ENCODE measurements around the gene KIF21B.

KIF21B gene

DNA sequence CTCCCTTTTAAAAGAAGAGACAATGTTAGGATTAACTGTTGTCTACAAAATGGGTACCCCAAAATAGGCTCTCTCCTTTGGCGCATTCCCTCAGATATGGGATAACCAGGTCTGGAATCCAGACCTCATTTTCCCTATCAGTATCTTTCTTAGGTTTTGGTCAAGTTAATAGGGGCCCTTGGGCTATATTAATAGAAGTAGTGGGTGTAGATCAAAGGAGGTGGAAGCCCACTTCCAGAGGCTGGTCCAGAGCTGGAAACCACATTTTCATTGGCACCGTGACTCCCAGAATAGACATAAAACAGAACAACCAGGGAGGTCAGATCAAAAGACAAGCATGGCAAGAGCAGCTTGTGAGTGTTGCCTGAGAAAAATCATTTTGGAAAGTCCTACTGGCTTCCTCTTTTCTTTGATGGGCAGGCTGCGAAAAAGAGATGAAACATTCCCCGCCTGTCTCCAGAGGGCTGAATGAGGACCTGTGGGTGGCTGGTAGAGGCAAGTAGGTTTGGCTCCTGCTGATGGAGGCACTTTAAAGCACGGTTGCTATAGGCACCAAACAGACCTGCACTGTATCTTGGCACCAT lies 25.8 kb upstream of the KIF21B start:
- no peaks in the 10 kb centered on the region for H3K4me1 ChIP-seq (ENCODE audit: control insufficient read depth in 1 of 2, insufficient read depth in 2 of 2, low read length in 2 of 2)

DNA sequence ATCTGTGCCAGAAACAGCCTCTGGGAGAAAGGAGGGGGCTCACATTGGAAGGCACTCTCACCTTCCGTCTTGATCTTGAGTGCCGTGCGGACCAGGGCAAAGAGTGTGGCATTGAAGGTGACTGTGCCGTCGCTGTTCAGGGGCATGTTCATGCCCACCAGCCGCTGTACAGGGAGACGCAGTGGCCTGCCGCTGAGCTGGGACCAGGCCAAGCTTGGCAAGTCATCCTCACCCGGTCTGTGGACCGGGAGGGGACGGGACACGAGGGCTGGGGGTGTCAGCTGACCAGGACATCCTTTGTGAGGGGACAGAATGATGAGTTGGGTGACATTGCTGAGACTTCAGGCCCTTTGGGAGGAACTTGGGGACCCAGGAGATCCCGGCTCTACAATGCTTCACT lies 25.0 kb upstream of the KIF21B start:
- no peak overlapping the region for H3K9ac ChIP-seq (ENCODE audit: low read depth in 1 of 2, low read length in 2 of 2)
- no peaks in the 10 kb centered on the region for H3K36me3 ChIP-seq (ENCODE audit: control insufficient read depth in 1 of 2, insufficient read depth in 2 of 2, low read length in 2 of 2)
- no peaks in the 10 kb centered on the region for H3K4me1 ChIP-seq (ENCODE audit: control insufficient read depth in 1 of 2, insufficient read depth in 2 of 2, low read length in 2 of 2)
- H3K27me3 ChIP-seq (ENCODE audit: control insufficient read depth in 1 of 2, insufficient read depth in 2 of 2, low read length in 2 of 2) = no peaks in the 10 kb centered on the region
- H3K4me3 ChIP-seq (ENCODE audit: low read depth in 1 of 2, low read length in 2 of 2) = no peak overlapping the region
- no peaks in the 10 kb centered on the region for H3K9me3 ChIP-seq (ENCODE audit: control insufficient read depth in 1 of 2, low read length in 2 of 2)
- no peak overlapping the region for H3K27ac ChIP-seq (ENCODE audit: low read depth, low read length)

More for the DNA sequence above, 25.8 kb upstream of the KIF21B start:
- H3K27me3 ChIP-seq (ENCODE audit: control insufficient read depth in 1 of 2, insufficient read depth in 2 of 2, low read length in 2 of 2) = no peaks in the 10 kb centered on the region
- H3K9ac ChIP-seq (ENCODE audit: low read depth in 1 of 2, low read length in 2 of 2) = no peak overlapping the region
- H3K27ac ChIP-seq (ENCODE audit: low read depth, low read length) = no peak overlapping the region
- H3K4me3 ChIP-seq (ENCODE audit: low read depth in 1 of 2, low read length in 2 of 2) = no peak overlapping the region
- no peaks in the 10 kb centered on the region for H3K9me3 ChIP-seq (ENCODE audit: control insufficient read depth in 1 of 2, low read length in 2 of 2)
- no peaks in the 10 kb centered on the region for H3K36me3 ChIP-seq (ENCODE audit: control insufficient read depth in 1 of 2, insufficient read depth in 2 of 2, low read length in 2 of 2)

DNA sequence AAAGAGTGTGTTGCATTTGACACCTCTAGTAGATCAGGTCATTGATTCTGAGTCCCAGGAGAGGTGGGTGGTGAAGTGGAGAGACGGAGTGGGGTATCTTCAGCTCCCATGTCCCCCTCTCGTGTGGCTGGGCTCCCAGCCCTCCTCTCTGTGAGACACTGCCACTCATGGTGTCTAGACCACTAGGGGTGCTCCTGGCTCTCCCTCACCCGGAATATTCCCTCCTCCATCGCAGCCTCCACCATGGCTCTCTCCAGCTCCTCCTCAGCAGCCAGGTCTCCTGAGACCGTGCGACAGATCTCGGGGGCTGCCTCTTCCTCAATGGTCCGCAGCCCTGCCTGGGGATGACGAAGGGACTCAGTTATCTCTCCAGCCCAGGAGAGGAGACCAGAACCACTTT lies 20.6 kb upstream of the KIF21B start:
- no peak overlapping the region for H3K9ac ChIP-seq (ENCODE audit: low read depth in 1 of 2, low read length in 2 of 2)
- H3K4me3 ChIP-seq (ENCODE audit: low read depth in 1 of 2, low read length in 2 of 2) = no peak overlapping the region
- H3K36me3 ChIP-seq (ENCODE audit: control insufficient read depth in 1 of 2, insufficient read depth in 2 of 2, low read length in 2 of 2) = no peaks in the 10 kb centered on the region

DNA sequence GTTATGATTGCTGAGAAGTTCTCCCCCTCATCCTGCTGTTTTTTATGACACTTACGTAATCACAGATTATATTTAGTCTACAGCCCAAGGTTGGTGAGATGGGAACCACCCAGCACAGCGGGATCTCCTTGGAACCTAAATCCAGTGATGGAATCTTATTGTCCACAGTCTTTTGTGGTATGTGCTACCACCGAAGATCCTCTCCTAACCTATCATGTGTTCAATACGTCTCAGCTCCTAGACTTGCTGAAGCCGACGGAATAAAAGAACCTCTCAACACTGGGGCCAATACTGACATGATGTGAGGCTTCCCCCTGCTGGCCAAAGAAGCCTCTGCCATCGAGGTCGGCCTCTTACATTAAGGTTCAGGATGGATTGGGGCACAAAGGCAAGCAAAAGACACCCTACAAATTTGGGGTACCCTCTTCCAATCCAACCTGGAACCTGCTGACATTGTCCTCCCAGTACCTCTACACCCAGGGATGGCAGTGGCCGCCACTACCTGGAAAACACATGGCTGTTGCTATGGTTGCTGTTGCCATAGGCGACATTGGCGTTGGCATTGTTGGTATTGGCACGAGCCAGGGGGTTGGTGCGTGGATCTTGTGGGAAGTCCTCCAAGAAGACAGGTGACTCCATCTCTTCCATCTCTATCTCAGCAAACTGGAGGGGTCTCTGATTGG lies 19.4 kb upstream of the KIF21B start:
- H3K9ac ChIP-seq (ENCODE audit: low read depth in 1 of 2, low read length in 2 of 2) = no peak overlapping the region
- no peaks in the 10 kb centered on the region for H3K9me3 ChIP-seq (ENCODE audit: control insufficient read depth in 1 of 2, low read length in 2 of 2)
- no peak overlapping the region for H3K4me3 ChIP-seq (ENCODE audit: low read depth in 1 of 2, low read length in 2 of 2)
- H3K4me1 ChIP-seq (ENCODE audit: control insufficient read depth in 1 of 2, insufficient read depth in 2 of 2, low read length in 2 of 2) = no peaks in the 10 kb centered on the region
- H3K27ac ChIP-seq (ENCODE audit: low read depth, low read length) = no peak overlapping the region
- no peaks in the 10 kb centered on the region for H3K36me3 ChIP-seq (ENCODE audit: control insufficient read depth in 1 of 2, insufficient read depth in 2 of 2, low read length in 2 of 2)
- H3K27me3 ChIP-seq (ENCODE audit: control insufficient read depth in 1 of 2, insufficient read depth in 2 of 2, low read length in 2 of 2) = no peaks in the 10 kb centered on the region

More for the DNA sequence above, 20.6 kb upstream of the KIF21B start:
- no peaks in the 10 kb centered on the region for H3K4me1 ChIP-seq (ENCODE audit: control insufficient read depth in 1 of 2, insufficient read depth in 2 of 2, low read length in 2 of 2)
- no peak overlapping the region for H3K27ac ChIP-seq (ENCODE audit: low read depth, low read length)
- no peaks in the 10 kb centered on the region for H3K9me3 ChIP-seq (ENCODE audit: control insufficient read depth in 1 of 2, low read length in 2 of 2)
- H3K27me3 ChIP-seq (ENCODE audit: control insufficient read depth in 1 of 2, insufficient read depth in 2 of 2, low read length in 2 of 2) = no peaks in the 10 kb centered on the region

- Histone ChIP-seq H3K27ac (ENCODE audit: low read depth, low read length) (no peak overlapping the region), H3K36me3 (ENCODE audit: control insufficient read depth in 1 of 2, insufficient read depth in 2 of 2, low read length in 2 of 2) (no peaks in the 10 kb centered on the region), H3K4me1 (ENCODE audit: control insufficient read depth in 1 of 2, insufficient read depth in 2 of 2, low read length in 2 of 2) (no peaks in the 10 kb centered on the region), H3K9me3 (ENCODE audit: control insufficient read depth in 1 of 2, low read length in 2 of 2) (no peaks in the 10 kb centered on the region), H3K27me3 (ENCODE audit: control insufficient read depth in 1 of 2, insufficient read depth in 2 of 2, low read length in 2 of 2) (no peaks in the 10 kb centered on the region), H3K4me3 (ENCODE audit: low read depth in 1 of 2, low read length in 2 of 2) (no peak overlapping the region), H3K9ac (ENCODE audit: low read depth in 1 of 2, low read length in 2 of 2) (no peak overlapping the region)
Observed at GRCh38 chr1:201041011-201041410, 17.5 kb upstream of the KIF21B start.

DNA sequence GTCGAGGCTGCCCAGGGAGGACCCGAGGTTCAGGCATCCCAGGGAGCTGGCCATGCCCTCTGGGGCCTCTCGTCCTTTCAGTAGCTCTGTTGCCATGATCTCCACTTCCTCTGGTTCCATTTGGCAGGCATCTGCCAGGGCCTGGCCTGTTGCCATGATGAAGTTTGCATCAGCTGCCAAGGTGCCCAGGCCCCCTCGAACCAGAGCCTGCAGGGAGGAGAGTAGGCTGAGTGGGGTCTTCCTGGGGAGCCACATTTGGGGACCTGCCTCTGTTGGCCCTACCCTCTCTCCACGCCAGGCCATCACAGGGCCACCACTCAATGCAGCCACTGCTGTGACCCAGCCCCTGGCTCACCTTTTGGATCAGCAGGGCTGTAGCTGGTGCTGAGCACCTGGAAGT lies 16.4 kb upstream of the KIF21B start:
- H3K9ac ChIP-seq (ENCODE audit: low read depth in 1 of 2, low read length in 2 of 2) = no peak overlapping the region
- no peaks in the 10 kb centered on the region for H3K36me3 ChIP-seq (ENCODE audit: control insufficient read depth in 1 of 2, insufficient read depth in 2 of 2, low read length in 2 of 2)
- H3K4me1 ChIP-seq (ENCODE audit: control insufficient read depth in 1 of 2, insufficient read depth in 2 of 2, low read length in 2 of 2) = no peaks in the 10 kb centered on the region
- no peak overlapping the region for H3K4me3 ChIP-seq (ENCODE audit: low read depth in 1 of 2, low read length in 2 of 2)
- no peaks in the 10 kb centered on the region for H3K9me3 ChIP-seq (ENCODE audit: control insufficient read depth in 1 of 2, low read length in 2 of 2)
- no peak overlapping the region for H3K27ac ChIP-seq (ENCODE audit: low read depth, low read length)
- no peaks in the 10 kb centered on the region for H3K27me3 ChIP-seq (ENCODE audit: control insufficient read depth in 1 of 2, insufficient read depth in 2 of 2, low read length in 2 of 2)

GRCh38 chr1:201039418-201039817 lies 15.9 kb upstream of the KIF21B start:
- no peak overlapping the region for H3K4me3 ChIP-seq (ENCODE audit: low read depth in 1 of 2, low read length in 2 of 2)
- no peaks in the 10 kb centered on the region for H3K27me3 ChIP-seq (ENCODE audit: control insufficient read depth in 1 of 2, insufficient read depth in 2 of 2, low read length in 2 of 2)
- H3K9me3 ChIP-seq (ENCODE audit: control insufficient read depth in 1 of 2, low read length in 2 of 2) = no peaks in the 10 kb centered on the region
- no peak overlapping the region for H3K27ac ChIP-seq (ENCODE audit: low read depth, low read length)
- no peak overlapping the region for H3K9ac ChIP-seq (ENCODE audit: low read depth in 1 of 2, low read length in 2 of 2)
- no peaks in the 10 kb centered on the region for H3K4me1 ChIP-seq (ENCODE audit: control insufficient read depth in 1 of 2, insufficient read depth in 2 of 2, low read length in 2 of 2)
- H3K36me3 ChIP-seq (ENCODE audit: control insufficient read depth in 1 of 2, insufficient read depth in 2 of 2, low read length in 2 of 2) = no peaks in the 10 kb centered on the region

GRCh38 chr1:201038186-201038876 lies 14.8 kb upstream of the KIF21B start:
- Histone ChIP-seq H3K9me3 (ENCODE audit: control insufficient read depth in 1 of 2, low read length in 2 of 2) (no peaks in the 10 kb centered on the region), H3K27me3 (ENCODE audit: control insufficient read depth in 1 of 2, insufficient read depth in 2 of 2, low read length in 2 of 2) (no peaks in the 10 kb centered on the region), H3K9ac (ENCODE audit: low read depth in 1 of 2, low read length in 2 of 2) (no peak overlapping the region), H3K36me3 (ENCODE audit: control insufficient read depth in 1 of 2, insufficient read depth in 2 of 2, low read length in 2 of 2) (no peaks in the 10 kb centered on the region), H3K4me1 (ENCODE audit: control insufficient read depth in 1 of 2, insufficient read depth in 2 of 2, low read length in 2 of 2) (no peaks in the 10 kb centered on the region), H3K4me3 (ENCODE audit: low read depth in 1 of 2, low read length in 2 of 2) (no peak overlapping the region), H3K27ac (ENCODE audit: low read depth, low read length) (no peak overlapping the region)

DNA sequence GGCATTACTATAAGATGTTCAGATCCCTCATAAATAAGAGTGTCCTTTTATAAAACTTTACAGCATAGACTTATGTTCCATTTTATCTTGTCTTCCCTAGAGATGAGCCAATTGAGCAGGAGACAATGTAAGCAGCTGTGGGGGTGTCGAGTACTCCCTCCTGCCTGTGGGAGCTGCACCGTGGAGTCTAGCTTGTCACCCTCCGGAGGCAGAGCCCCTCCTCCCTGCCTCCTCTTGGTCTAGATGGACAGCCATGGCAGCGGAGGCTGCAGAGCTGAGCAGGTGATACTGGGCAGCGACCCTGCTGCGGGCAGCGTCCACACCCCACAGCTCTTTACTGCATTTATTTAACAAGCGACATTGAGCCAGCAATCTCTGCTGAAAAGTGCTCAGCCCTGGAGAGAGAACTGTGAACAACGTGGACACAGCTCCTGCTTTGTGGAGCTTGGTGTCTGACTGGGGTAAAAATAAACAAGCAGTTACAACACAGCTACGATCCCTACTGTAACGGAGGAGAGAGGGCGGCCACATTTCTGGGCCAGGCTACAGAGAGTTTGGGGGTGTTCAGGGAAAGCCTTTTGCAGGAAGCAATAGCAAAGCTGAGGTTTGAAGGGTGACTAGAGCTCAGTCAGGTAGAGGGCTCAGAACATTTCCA lies 12.8 kb upstream of the KIF21B start:
- Histone ChIP-seq H3K9ac (ENCODE audit: low read depth in 1 of 2, low read length in 2 of 2) (no peak overlapping the region), H3K36me3 (ENCODE audit: control insufficient read depth in 1 of 2, insufficient read depth in 2 of 2, low read length in 2 of 2) (no peaks in the 10 kb centered on the region), H3K27ac (ENCODE audit: low read depth, low read length) (no peak overlapping the region)

DNA sequence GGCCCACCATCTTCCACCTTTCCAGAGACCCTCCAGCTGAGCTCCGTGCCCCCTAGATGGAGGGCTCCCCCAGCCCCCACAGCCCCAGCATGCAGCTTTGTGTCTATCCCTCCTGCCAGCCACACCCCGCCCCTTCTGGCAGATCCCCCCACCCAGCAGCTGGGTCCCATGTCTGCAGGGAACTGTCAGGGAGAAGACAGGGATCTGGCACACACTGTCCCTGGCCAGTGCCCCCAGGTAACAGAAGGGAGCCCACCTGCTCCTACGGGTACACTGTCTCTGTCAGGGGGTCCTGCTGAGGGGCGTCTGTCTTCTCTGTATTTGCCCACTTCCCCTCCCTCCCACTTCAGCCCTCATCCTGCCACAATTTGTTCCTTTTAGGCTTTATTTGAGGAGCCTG lies 11.2 kb upstream of the KIF21B start:
- H3K4me1 ChIP-seq (ENCODE audit: control insufficient read depth in 1 of 2, insufficient read depth in 2 of 2, low read length in 2 of 2) = no peaks in the 10 kb centered on the region
- no peaks in the 10 kb centered on the region for H3K36me3 ChIP-seq (ENCODE audit: control insufficient read depth in 1 of 2, insufficient read depth in 2 of 2, low read length in 2 of 2)
- H3K4me3 ChIP-seq (ENCODE audit: low read depth in 1 of 2, low read length in 2 of 2) = no peak overlapping the region
- no peaks in the 10 kb centered on the region for H3K9me3 ChIP-seq (ENCODE audit: control insufficient read depth in 1 of 2, low read length in 2 of 2)
- no peaks in the 10 kb centered on the region for H3K27me3 ChIP-seq (ENCODE audit: control insufficient read depth in 1 of 2, insufficient read depth in 2 of 2, low read length in 2 of 2)
- H3K9ac ChIP-seq (ENCODE audit: low read depth in 1 of 2, low read length in 2 of 2) = no peak overlapping the region
- H3K27ac ChIP-seq (ENCODE audit: low read depth, low read length) = no peak overlapping the region

More for the DNA sequence above, 12.8 kb upstream of the KIF21B start:
- Histone ChIP-seq H3K4me1 (ENCODE audit: control insufficient read depth in 1 of 2, insufficient read depth in 2 of 2, low read length in 2 of 2) (no peaks in the 10 kb centered on the region), H3K9me3 (ENCODE audit: control insufficient read depth in 1 of 2, low read length in 2 of 2) (no peaks in the 10 kb centered on the region), H3K4me3 (ENCODE audit: low read depth in 1 of 2, low read length in 2 of 2) (no peak overlapping the region), H3K27me3 (ENCODE audit: control insufficient read depth in 1 of 2, insufficient read depth in 2 of 2, low read length in 2 of 2) (no peaks in the 10 kb centered on the region)
